GM23248 (cell line): ENCODE results near the gene RAB1A.

Source experiments
- EZH2 ChIP-seq: fragments of 200-600 bp; sonication (generic); IDR thresholded peaks from 2 replicates; pipeline ENCODE4 v1.6.1; 2018; ENCODE audit warnings: antibody characterized with exemption, mild to moderate bottlenecking; ENCODE audit not compliant: insufficient read depth, poor library complexity, severe bottlenecking
- EZH2phosphoT487 ChIP-seq: fragments of 200-600 bp; sonication (generic); IDR thresholded peaks from 2 replicates; pipeline ENCODE4 v1.6.1; 2018; ENCODE audit warnings: antibody characterized with exemption, moderate library complexity, mild to moderate bottlenecking, low read depth; ENCODE audit not compliant: insufficient read depth

DNA sequence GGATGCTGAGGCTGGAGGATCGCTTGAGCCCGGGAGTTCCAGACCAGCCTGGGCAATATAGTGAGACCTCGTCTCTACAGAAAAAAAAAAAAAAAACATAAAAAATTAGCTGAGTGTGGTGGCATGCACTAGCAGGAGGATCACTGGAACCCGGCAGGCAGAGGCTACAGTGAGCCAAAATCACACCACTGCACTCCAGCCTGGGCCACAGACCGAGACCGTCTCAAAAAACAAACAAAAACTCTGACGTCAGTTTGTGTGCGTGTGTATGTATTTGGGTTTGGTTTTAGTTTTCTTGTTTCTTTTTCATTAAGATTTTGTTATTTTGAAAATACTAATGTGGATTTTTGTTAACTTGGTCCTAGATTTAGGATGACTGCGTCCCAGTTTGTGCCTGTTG, 54.7 kb downstream of the RAB1A start:
- TF ChIP-seq EZH2 (no peak), EZH2phosphoT487 (no peak)
